GM18909 (cell line): ENCODE results near the gene VPS13D.

Source experiments
- ATAC-seq: cut with Tn5 transposase; IDR thresholded peaks from one replicate; pipeline ENCODE4 v1.9.1; 2021; ENCODE audit warnings: mild to moderate bottlenecking; ENCODE audit not compliant: unreplicated experiment, poor library complexity

VPS13D gene

DNA sequence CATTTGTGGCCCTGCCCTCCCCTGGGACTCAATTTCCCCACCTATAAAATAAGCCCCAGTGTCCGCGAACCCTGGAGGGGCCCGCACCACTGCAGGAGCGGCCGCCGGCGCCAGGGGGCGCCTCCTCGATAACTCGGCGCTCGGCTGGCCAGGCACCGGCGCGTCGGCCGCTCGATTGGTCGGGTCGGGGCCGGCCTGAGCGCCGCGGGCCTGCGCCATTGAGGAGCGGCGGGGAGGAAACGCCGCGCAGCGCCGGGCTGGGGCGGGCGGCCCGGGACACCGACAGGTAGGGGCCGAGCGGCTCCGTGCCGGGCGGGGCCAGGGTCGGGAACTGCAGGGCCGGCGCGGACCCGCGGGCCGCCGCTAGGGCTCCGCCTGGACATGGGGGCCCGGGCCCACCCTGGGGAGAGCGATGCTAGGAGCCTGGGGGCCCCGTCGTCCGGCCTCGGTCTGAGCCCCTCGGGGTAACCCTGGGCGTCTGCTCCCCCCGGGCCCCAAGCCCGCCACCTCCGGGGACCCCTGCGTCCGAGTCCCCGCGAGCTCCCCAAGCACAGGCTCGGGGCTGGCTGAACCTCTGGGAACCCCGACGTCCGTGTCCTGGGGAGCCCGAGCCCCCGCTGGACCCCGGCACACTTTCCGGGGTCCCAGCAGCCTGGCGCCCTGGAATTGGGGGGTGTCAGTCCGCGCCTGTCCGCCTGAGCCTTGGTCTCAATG is at the start of gene VPS13D:
Gene VPS13D (plus strand): TSS at position 196 of the 714 bp plus-strand sequence. CDS start 4,237 bp downstream, outside the sequence.
- peak; percentile 72 for ATAC-seq

DNA sequence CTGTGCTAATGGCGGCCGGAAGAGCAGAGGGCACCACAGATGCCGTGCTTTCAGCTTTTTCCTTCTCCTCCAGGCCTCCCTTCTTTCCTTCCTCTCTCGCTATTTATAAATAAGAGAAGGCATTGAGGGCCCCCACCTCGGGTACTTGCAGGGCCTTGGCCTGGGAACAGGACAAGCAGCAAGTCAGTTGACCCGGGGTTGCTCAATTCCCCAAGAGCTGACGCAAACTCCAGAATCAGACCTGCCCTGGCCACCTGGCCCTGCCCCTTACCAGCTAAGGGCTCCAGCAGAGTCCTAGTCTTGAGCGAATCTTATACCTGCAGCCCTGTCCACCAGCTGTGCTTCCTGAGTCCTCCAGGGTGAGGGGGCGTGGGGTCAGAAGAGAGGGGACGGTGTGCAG is 49.5 kb upstream of the VPS13D start:
- no peak for ATAC-seq

GRCh38 chr1:12180903-12181302 is 48.9 kb upstream of the VPS13D start:
- ATAC-seq = no peak

DNA sequence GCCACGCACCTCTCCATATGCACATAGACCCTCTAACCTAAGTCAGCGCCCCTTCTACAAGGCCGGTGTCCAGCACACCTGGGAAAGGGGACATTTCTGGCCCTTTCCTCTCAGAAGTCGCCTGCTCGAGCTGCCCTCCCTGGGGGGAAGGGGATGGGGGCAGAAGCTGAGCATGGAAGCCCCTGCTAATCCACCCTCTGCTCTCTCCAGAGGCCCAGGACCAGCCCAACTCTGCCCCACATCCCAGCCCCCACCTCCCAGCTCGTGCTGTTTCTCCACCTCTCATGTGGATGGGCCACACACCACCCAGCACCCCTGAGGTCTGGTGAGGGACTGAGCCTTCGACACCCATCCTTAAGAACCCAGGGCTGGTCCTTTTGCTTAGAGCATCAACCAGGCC is 48.3 kb upstream of the VPS13D start:
- ATAC-seq = no peak

DNA sequence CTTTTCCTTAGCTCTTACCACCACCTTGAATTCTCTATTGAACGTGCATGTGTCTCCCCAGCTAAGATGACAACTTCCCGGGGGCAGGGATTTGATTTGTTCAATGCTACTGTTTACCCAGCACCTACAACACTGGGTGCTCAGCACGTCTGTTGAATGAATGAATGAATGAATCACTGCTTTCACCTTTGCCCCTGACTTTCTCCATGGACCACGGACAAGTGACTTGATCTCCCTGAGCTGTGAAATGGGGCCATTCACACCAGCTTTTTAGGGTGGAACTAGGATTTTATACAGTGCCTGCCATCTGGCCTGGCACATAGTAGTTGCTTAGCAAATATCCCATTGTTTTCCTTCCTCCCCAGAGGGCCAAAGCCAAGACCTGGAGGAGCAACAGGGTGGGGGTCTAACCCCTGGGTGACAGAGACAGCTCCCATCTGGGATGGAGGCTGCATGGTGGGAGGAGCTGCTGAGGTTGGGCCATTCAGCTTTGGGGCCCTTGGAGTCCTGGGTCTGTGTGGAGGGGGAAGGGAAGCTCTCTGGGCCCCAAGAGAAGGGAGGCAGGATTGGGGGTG is 47.3 kb upstream of the VPS13D start:
- ATAC-seq = no peak

- ATAC-seq = no peak
These were observed 46.6 kb upstream of the VPS13D start for GRCh38 chr1:12183095-12183794.

DNA sequence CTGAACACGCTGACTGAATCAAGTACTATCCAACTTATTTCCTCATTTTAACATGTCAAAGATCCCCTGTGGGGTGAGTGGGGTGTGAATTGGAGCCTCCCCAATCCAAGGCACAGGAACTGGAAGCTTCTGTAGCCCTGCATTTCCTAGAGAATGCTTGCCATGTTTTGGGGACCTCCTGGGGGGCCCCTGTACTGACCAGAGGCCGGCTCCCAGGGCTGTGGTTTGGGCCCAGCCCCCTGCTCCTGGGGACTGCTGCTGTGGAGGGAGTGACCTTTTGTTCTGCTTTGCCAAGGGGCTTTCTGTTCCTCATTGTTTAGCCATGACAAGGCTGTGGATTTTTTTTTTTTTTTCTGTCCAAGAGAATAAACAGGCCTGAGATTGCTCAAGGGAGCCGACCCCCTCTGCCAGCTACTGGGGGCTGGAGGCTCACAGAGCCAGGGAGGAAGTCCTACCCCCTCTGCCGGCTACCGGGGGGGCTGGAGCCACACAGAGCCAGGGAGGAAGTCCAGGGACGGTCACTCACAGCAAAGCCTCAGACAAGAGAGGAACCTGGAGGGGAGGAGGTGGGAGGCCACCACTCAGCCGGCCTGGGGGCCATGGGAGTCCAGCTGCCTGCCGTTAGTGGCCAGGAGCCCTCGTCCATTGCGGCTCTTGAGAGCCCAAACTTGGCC is 45.7 kb upstream of the VPS13D start:
- ATAC-seq = no peak

- no peak for ATAC-seq
These were observed 44.6 kb upstream of the VPS13D start for GRCh38 chr1:12185036-12185917.

GRCh38 chr1:12185918-12186678 is 43.7 kb upstream of the VPS13D start:
- no peak for ATAC-seq

DNA sequence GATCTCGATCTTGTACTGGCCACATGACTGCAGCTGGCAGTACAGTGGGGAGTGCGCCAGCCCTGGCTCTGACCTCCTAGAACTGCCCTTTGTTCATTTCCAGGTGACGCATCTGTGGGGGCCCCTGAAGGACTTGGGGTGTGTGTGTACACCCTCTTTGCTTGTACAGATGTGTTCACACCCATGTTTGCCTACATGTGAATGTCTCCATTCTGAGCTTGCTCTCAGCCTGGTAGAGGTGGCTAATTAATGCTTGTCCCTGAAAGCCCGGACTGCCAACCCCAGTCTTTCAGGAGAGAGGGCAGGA is 43.2 kb upstream of the VPS13D start:
- no peak for ATAC-seq

DNA sequence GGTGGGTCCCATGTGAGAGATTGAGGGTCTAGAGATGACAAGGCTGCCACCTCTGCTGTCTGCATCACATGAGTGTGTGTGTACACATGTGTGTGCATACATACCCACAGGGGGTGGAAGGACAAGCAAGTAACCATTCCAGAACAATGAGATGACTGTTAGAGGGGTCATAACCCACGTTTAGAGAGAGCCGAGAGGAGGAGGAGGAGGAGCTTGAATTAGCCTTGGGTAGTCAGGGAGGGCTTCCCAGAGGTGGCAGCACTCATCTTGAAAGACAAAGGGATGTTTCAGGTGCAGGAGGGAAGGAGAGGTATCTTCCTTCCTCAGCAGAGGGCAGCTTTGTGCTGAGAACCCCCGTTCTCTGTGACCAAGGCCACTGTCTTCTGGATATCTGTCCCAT is 41.7 kb upstream of the VPS13D start:
- ATAC-seq = no peak

- ATAC-seq = no peak
These were observed 41.0 kb upstream of the VPS13D start for GRCh38 chr1:12188657-12189327.

DNA sequence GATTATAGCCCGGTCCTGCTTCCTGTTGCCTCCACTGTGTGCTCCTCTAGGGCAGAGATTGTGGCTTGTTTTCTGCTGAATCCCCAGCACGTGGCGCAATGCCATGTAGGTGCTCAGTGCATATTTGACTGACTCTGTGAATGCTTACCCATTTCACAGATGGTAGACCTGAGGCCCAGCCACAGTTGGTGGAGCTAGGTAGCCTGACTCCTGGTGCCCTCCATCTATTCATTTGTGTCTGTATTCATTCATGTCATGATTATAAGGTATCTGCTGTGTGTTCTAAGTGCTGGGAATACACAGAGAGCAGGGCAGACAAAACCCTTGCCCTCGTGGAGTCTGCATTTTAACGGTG is 40.5 kb upstream of the VPS13D start:
- no peak for ATAC-seq

DNA sequence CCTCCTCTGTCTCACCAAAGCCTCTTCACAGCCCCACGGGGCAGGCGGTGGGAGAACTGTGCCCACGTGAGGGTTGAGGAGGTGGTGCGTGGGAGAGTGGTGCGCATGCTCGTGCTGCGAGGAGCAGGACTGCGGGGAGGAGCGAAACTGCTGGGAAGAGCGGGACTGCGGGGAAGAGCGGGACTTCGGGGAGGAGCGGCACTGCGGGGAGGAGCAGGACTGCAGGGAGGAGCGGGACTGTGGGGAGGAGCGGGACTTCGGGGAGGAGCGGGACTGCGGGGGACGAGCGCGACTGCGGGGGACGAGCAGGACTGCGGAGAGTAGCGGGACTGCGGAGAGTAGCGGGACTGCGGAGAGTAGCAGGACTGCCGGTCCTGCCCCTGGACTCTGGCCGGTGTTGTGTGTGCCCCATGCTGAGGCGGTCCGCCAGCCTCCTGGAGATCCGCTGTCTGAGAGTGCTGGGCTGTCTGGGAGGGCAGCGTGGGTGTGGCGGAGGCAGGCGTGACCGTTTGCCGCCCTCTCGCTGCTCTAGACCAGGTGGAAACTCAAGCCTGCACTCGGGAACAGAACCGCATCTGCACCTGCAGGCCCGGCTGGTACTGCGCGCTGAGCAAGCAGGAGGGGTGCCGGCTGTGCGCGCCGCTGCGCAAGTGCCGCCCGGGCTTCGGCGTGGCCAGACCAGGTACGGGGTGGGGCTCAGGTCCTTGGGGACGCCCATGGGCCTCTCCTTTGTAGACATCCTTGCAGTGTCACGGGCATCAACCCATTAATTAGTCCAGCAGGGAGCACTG is 38.4 kb upstream of the VPS13D start:
- ATAC-seq = no peak

- ATAC-seq = no peak
These were observed 35.1 kb upstream of the VPS13D start for GRCh38 chr1:12194666-12195216.

DNA sequence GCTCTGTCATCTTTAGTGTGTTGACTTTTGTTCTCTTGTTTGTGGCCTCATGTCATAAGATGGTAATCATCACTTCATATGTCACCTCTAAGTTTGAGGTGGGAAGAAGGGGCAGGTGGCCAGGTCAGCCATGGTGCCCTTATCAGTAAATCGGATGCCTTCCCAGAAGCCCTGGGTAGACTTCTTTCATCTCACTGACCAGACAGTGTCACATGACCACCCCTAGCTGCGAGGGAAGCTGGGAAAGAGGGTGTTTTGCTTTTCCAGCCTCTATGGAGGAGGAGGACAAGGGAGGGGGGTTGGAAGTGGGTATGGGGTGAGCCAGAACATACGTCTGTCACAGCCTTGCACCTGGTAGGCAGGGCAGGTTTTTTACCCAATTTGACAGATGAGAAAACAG is 34.4 kb upstream of the VPS13D start:
- ATAC-seq = no peak

DNA sequence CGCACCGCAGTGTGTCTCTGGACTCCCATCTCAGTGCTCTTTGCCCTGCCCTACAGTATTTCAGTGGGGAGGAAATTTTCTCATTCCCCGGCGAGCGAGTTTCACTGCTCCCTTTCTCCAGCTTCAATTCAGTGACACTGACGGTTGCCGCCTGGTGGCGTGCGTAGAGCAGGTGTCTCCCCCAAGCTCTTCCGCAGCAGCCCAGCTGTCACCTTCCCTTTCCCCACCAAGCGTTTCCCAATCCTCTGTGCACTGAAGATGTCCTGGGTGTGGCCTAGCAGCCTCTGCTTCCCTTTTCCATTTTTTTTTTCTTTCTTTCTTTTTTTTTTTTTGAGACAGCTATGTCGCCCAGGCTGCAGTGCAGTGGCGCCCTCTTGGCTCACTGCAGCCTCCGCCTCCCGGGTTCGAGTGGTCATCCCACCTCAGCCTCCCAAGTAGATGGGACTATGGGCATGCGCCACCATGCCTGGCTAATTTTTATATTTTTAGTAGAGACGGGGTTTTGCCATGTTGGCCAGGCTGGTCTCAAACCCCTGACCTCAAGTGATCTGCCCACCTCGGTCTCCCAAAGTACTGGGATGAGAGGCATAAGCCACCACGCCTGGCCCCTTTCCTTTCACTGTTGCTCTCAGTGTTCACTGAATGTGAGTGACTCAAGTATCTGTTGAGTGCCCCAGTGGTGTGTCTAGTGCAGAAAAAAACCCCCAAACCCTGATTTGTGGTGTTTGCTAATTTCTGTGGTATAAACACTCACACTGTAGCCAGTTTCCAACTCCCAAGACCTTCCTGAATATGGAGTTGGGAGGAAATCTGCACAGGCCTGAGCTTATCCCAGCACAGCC is 33.0 kb upstream of the VPS13D start:
- no peak for ATAC-seq
